Hippocampal formation (tissue), 2 donors: ENCODE results near the gene MOV10L1.

Experiments used
- DNase-seq, 2 donors: peaks; one replicate each; lab custom pipeline; 2025; lab: John Stamatoyannopoulos, UW

MOV10L1 gene

GRCh38 chr22:50189849-50190181, 100.0 kb downstream of the MOV10L1 start:
- no peak for DNase-seq

- peak in 1 of 2 donors; percentile 39 for DNase-seq
Observed at GRCh38 chr22:50190182-50190940, 100.6 kb downstream of the MOV10L1 start.

GRCh38 chr22:50190941-50191741, 101.3 kb downstream of the MOV10L1 start:
- DNase-seq: no peak

GRCh38 chr22:50192436-50193204, 102.8 kb downstream of the MOV10L1 start:
- DNase-seq: no peak

GRCh38 chr22:50193621-50194020, 103.8 kb downstream of the MOV10L1 start:
- no peak for DNase-seq

GRCh38 chr22:50194037-50194805, 104.4 kb downstream of the MOV10L1 start:
- no peak for DNase-seq

- DNase-seq: no peak
Observed at GRCh38 chr22:50196256-50196655, 106.5 kb downstream of the MOV10L1 start.

GRCh38 chr22:50197000-50197800, 107.4 kb downstream of the MOV10L1 start:
- no peak for DNase-seq

- DNase-seq: no peak
Observed at GRCh38 chr22:50197856-50198623, 108.2 kb downstream of the MOV10L1 start.

GRCh38 chr22:50198624-50199017, 108.8 kb downstream of the MOV10L1 start:
- DNase-seq: no peak

- DNase-seq: no peak
Observed at GRCh38 chr22:50199251-50199721, 109.5 kb downstream of the MOV10L1 start.

- DNase-seq: no peak
Observed at GRCh38 chr22:50199829-50200460, 110.1 kb downstream of the MOV10L1 start.

- DNase-seq: peak; percentile 79 to 93
Observed at GRCh38 chr22:50200461-50201190, 110.8 kb downstream of the MOV10L1 start, which contains the start of gene SELENOO. SELENOO (plus strand) TSS chr22:50201011; CDS start chr22:50201037, 26 bp downstream.

GRCh38 chr22:50201191-50202129, 111.7 kb downstream of the MOV10L1 start:
- DNase-seq: no peak

- no peak for DNase-seq
Observed at GRCh38 chr22:50202130-50202666, 112.4 kb downstream of the MOV10L1 start.

- DNase-seq: no peak
Observed at GRCh38 chr22:50203288-50203687, 113.5 kb downstream of the MOV10L1 start.

- no peak for DNase-seq
Observed at GRCh38 chr22:50204571-50204970, 114.8 kb downstream of the MOV10L1 start.
